Gastroesophageal sphincter (tissue), 4 donors: ENCODE results near the gene CD300A. TPM values are rescaled to one million over a fixed set of nuclear protein-coding genes. Genes with fewer than 3 reads are reported as not detected.

Source experiments
- ATAC-seq: fragments of 150-250 bp; one replicate; pipeline ENCODE4 v1.9.1; 2016; ENCODE audit warnings: mild to moderate bottlenecking, moderate library complexity
- H3K27ac ChIP-seq, 4 donors: fragments of 200-600 bp; sonication (generic) in 3 of 4; 1 replicate in 3 of 4; 2 replicates in 1 of 4; pipeline ENCODE4 v1.5.1; 2016 to 2019
- H3K27me3 ChIP-seq: fragments of 200-600 bp; sonication (generic); one replicate; pipeline ENCODE4 v1.5.1; 2019
- H3K36me3 ChIP-seq, 2 donors: fragments of 200-600 bp; sonication (generic); one replicate each; pipeline ENCODE4 v1.5.1; 2019; ENCODE audit warnings: control low read depth in 1 of 2
- H3K4me1 ChIP-seq, 3 donors: fragments of 200-600 bp; sonication (generic); 1 replicate in 2 of 3; 2 replicates in 1 of 3; pipeline ENCODE4 v1.5.1; 2016 to 2019; ENCODE audit warnings: control low read depth in 2 of 3
- H3K4me3 ChIP-seq, 2 donors: fragments of 200-600 bp; sonication (generic); one replicate each; pipeline ENCODE4 v1.5.1; 2019; ENCODE audit warnings: mild to moderate bottlenecking in 1 of 2, moderate library complexity in 1 of 2
- H3K9me3 ChIP-seq, 3 donors: fragments of 200-600 bp; sonication (generic); one replicate each; pipeline ENCODE4 v1.5.1; 2017 to 2019; ENCODE audit warnings: control low read depth in 2 of 3
- CTCF ChIP-seq, 4 experiments: fragments of 200-600 bp in 2 of 4; fragments of 450-650 bp in 2 of 4; sonication (generic) in 1 of 4; IDR thresholded peaks; one replicate each; pipeline ENCODE4 v1.5.1; 2017 to 2019; ENCODE audit warnings: antibody characterized with exemption in 4 of 4, mild to moderate bottlenecking in 2 of 4, moderate library complexity in 2 of 4
- EP300 ChIP-seq: sonication (generic); formaldehyde crosslinking; IDR thresholded peaks from one replicate; pipeline ENCODE4 v1.6.1; 2017; ENCODE audit warnings: antibody characterized with exemption, mild to moderate bottlenecking
- POLR2A ChIP-seq, 2 donors: fragments of 450-650 bp; IDR thresholded peaks; one replicate each; pipeline ENCODE4 v1.6.1; 2017; ENCODE audit warnings: antibody characterized with exemption in 2 of 2, mild to moderate bottlenecking in 2 of 2, moderate library complexity in 1 of 2
- POLR2AphosphoS5 ChIP-seq: sonication (generic); formaldehyde crosslinking; IDR thresholded peaks from one replicate; pipeline ENCODE4 v1.6.1; 2017; ENCODE audit warnings: antibody characterized with exemption
- WGBS, 2 donors: methylation state at CpG; one replicate each; pipeline ENCODE4 v1.1.5; 2018; ENCODE audit warnings: low coverage in 1 of 2; 5-methylcytosine and 5-hydroxymethylcytosine counted together
- total RNA-seq, 4 donors: library from RNA; depleted of rRNA; stranded (reverse); fragments of >200 nt; gene quantifications; one replicate each; pipeline ENCODE4 v1.1.0, GENCODE V29; 2016

CD300A gene
- total RNA-seq, 4 donors from 2014 or later: 2.0 to 5.8 (median 3.1) TPM

- Histone ChIP-seq H3K4me1 (peaks cover 0 to 63% (median 27%) of the 10 kb centered on the region in 3 donors), H3K27ac (peak overlapping the region in 3 of 4 donors; percentile 79 to 81 (median 81)), H3K36me3 (peaks cover 0 to 30% of the 10 kb centered on the region in 2 donors), H3K27me3 (no peaks in the 10 kb centered on the region), H3K4me3 (peak overlapping the region in 1 of 2 donors; percentile 36), H3K9me3 (no peaks in the 10 kb centered on the region)
- no CpG with 5 or more reads among the region's 8 CpGs for WGBS, 2 donors
- ATAC-seq: peak; percentile 1
- TF ChIP-seq POLR2AphosphoS5 (no peak), CTCF (IDR thresholded peaks at IDR 0.05) (no peak), EP300 (no peak), POLR2A (IDR thresholded peaks at IDR 0.05) (no peak)
Observed at GRCh38 chr17:74443516-74444296, 22.7 kb upstream of the CD300A start.

- H3K9me3 ChIP-seq: no peaks in the 10 kb centered on the region
- no peak for TF ChIP-seq POLR2AphosphoS5
- TF ChIP-seq EP300: no peak
- TF ChIP-seq POLR2A (IDR thresholded peaks at IDR 0.05): no peak
- TF ChIP-seq CTCF (IDR thresholded peaks at IDR 0.05): no peak
- no peaks in the 10 kb centered on the region for H3K27me3 ChIP-seq
- peak; percentile 17 for ATAC-seq
- peak overlapping the region in 3 of 4 donors; percentile 79 to 81 (median 81) for H3K27ac ChIP-seq
- peak overlapping the region in 1 of 2 donors; percentile 4 for H3K4me3 ChIP-seq
- no CpG with 5 or more reads among the region's 12 CpGs for WGBS, 2 donors
- peaks cover 0 to 29% of the 10 kb centered on the region in 2 donors for H3K36me3 ChIP-seq
- peaks cover 0 to 66% (median 27%) of the 10 kb centered on the region in 3 donors for H3K4me1 ChIP-seq
Observed at GRCh38 chr17:74444406-74444805, 22.0 kb upstream of the CD300A start.

- TF ChIP-seq POLR2A (IDR thresholded peaks at IDR 0.05) (no peak), POLR2AphosphoS5 (no peak), EP300 (no peak), CTCF (IDR thresholded peaks at IDR 0.05) (no peak)
- no peaks in the 10 kb centered on the region for H3K27me3 ChIP-seq
- peaks cover 0 to 66% (median 27%) of the 10 kb centered on the region in 3 donors for H3K4me1 ChIP-seq
- H3K9me3 ChIP-seq: no peaks in the 10 kb centered on the region
- ATAC-seq: no peak
- H3K4me3 ChIP-seq: no peak overlapping the region
- no CpG with 5 or more reads among the region's 7 CpGs for WGBS, 2 donors
- peak overlapping the region in 3 of 4 donors; percentile 37 to 79 (median 56) for H3K27ac ChIP-seq
- peaks cover 0 to 21% of the 10 kb centered on the region in 2 donors for H3K36me3 ChIP-seq
Observed at GRCh38 chr17:74445158-74445557, 21.3 kb upstream of the CD300A start.

GRCh38 chr17:74446551-74447500, 19.6 kb upstream of the CD300A start:
- ATAC-seq: peak; percentile 9
- H3K36me3 ChIP-seq: peaks cover 0 to 12% of the 10 kb centered on the region in 2 donors
- TF ChIP-seq CTCF (IDR thresholded peaks at IDR 0.05): no peak
- TF ChIP-seq POLR2AphosphoS5: peak; percentile 31
- peaks cover 0 to 66% (median 27%) of the 10 kb centered on the region in 3 donors for H3K4me1 ChIP-seq
- H3K4me3 ChIP-seq: no peak overlapping the region
- H3K9me3 ChIP-seq: no peaks in the 10 kb centered on the region
- WGBS, 2 donors: 53 to 88% methylated on average over 6 of the region's 31 CpGs
- H3K27ac ChIP-seq: peak overlapping the region in 3 of 4 donors; percentile 56 to 72 (median 64)
- H3K27me3 ChIP-seq: no peaks in the 10 kb centered on the region
